GM12878 (cell line): ENCODE data around the gene NTPCR. TPM values are rescaled to one million over a fixed set of nuclear protein-coding genes. Genes with fewer than 3 reads are reported as not detected.

Experiments used
- BCL11A ChIP-seq: IDR thresholded peaks from 2 replicates; pipeline ENCODE4 v1.6.1; 2011; ENCODE audit warnings: low read depth, low read length
- ESRRA ChIP-seq: IDR thresholded peaks from 2 replicates; pipeline ENCODE4 v1.6.1; 2012; ENCODE audit warnings: mild to moderate bottlenecking, low read length, improper control_type of control experiment
- FOXK2 ChIP-seq: fragments of 450-650 bp; IDR thresholded peaks from 2 replicates; pipeline ENCODE4 v1.6.1; 2017; ENCODE audit warnings: mild to moderate bottlenecking, moderate library complexity
- MYC ChIP-seq: IDR thresholded peaks from 2 replicates; pipeline ENCODE4 v1.6.1; 2011; ENCODE audit warnings: mild to moderate bottlenecking, low read length, moderate library complexity, inconsistent platforms; ENCODE audit not compliant: insufficient read depth, insufficient replicate concordance, insufficient read length, severe bottlenecking
- polyA plus RNA-seq, 11 experiments: library from polyadenylated mRNA; depleted of rRNA in 4 of 11; unstranded in 6 of 11; stranded (reverse) in 5 of 11; fragments of >200 nt; fragmentation: Nextera tagmentation in 4 of 11; fragmentation: Illumina TruSeq in 1 of 11; extraction: Ambion mirVana in 4 of 11; extraction: Trizol in 1 of 11; gene quantifications; 1 replicate in 1 of 11; 2 replicates in 10 of 11; pipeline versions ENCODE4 v1.2.1 to v1.2.3, GENCODE V29; 2011 to 2016; ENCODE audit warnings: inconsistent platforms in 2 of 11, missing spikeins in 2 of 11, low read depth in 1 of 11
- total RNA-seq, 4 experiments: library from RNA; depleted of rRNA in 3 of 4; stranded (reverse); fragments of >200 nt in 3 of 4; fragmentation: Illumina TruSeq in 1 of 4; extraction: Trizol in 1 of 4; gene quantifications; 2 replicates each; pipeline versions ENCODE4 v1.2.1 to v1.2.3, GENCODE V29; 2013 to 2021
- TF ChIP-seq, protein P1 (sequence below): IDR thresholded peaks from 2 replicates; pipeline ENCODE4 v1.6.1; 2012; ENCODE audit warnings: improper control_type of control experiment, low read depth, low read length; ENCODE audit not compliant: insufficient replicate concordance
- TF ChIP-seq, protein P2 (sequence below): fragments of 450-650 bp; IDR thresholded peaks from 2 replicates; pipeline ENCODE4 v1.6.1; 2017; ENCODE audit warnings: mild to moderate bottlenecking, low read depth, inconsistent platforms; ENCODE audit not compliant: poor library complexity, severe bottlenecking
- TF ChIP-seq, protein P3 (sequence below): fragments of 450-650 bp; IDR thresholded peaks from 2 replicates; pipeline ENCODE4 v1.6.1; 2018; ENCODE audit warnings: borderline replicate concordance, mild to moderate bottlenecking; ENCODE audit not compliant: partially characterized antibody

Gene NTPCR
- total and polyA plus RNA-seq, 10 of the 15 experiments (the other 5 are each of a cell fraction or from before 2014, with no cell fraction given), result 25.4 to 109 (median 56.6) TPM

DNA sequence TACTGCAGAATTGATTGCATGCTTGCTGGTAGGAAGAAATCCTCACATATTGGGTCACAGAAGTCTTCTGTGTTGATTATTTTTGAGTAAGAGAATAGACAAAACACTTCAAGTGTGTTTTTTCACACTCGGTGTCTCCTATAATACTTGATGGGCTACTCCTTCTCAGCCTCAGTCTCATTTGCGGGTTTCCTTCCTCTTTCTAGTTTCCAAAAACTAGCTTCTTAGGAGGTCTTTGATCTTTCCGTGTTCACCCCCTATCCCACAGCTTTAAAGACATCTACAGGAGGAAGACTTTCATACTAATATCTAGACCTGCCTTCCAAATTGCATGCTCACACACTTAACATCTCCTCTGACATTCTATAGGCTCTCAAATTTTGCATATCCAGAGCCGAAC is 40.7 kb upstream of the NTPCR start (continued):
- TF ChIP-seq, protein P1, sequence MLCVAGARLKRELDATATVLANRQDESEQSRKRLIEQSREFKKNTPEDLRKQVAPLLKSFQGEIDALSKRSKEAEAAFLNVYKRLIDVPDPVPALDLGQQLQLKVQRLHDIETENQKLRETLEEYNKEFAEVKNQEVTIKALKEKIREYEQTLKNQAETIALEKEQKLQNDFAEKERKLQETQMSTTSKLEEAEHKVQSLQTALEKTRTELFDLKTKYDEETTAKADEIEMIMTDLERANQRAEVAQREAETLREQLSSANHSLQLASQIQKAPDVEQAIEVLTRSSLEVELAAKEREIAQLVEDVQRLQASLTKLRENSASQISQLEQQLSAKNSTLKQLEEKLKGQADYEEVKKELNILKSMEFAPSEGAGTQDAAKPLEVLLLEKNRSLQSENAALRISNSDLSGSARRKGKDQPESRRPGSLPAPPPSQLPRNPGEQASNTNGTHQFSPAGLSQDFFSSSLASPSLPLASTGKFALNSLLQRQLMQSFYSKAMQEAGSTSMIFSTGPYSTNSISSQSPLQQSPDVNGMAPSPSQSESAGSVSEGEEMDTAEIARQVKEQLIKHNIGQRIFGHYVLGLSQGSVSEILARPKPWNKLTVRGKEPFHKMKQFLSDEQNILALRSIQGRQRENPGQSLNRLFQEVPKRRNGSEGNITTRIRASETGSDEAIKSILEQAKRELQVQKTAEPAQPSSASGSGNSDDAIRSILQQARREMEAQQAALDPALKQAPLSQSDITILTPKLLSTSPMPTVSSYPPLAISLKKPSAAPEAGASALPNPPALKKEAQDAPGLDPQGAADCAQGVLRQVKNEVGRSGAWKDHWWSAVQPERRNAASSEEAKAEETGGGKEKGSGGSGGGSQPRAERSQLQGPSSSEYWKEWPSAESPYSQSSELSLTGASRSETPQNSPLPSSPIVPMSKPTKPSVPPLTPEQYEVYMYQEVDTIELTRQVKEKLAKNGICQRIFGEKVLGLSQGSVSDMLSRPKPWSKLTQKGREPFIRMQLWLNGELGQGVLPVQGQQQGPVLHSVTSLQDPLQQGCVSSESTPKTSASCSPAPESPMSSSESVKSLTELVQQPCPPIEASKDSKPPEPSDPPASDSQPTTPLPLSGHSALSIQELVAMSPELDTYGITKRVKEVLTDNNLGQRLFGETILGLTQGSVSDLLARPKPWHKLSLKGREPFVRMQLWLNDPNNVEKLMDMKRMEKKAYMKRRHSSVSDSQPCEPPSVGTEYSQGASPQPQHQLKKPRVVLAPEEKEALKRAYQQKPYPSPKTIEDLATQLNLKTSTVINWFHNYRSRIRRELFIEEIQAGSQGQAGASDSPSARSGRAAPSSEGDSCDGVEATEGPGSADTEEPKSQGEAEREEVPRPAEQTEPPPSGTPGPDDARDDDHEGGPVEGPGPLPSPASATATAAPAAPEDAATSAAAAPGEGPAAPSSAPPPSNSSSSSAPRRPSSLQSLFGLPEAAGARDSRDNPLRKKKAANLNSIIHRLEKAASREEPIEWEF, result no peak
- no peak for TF ChIP-seq FOXK2
- TF ChIP-seq BCL11A, result no peak
- TF ChIP-seq, protein P2, sequence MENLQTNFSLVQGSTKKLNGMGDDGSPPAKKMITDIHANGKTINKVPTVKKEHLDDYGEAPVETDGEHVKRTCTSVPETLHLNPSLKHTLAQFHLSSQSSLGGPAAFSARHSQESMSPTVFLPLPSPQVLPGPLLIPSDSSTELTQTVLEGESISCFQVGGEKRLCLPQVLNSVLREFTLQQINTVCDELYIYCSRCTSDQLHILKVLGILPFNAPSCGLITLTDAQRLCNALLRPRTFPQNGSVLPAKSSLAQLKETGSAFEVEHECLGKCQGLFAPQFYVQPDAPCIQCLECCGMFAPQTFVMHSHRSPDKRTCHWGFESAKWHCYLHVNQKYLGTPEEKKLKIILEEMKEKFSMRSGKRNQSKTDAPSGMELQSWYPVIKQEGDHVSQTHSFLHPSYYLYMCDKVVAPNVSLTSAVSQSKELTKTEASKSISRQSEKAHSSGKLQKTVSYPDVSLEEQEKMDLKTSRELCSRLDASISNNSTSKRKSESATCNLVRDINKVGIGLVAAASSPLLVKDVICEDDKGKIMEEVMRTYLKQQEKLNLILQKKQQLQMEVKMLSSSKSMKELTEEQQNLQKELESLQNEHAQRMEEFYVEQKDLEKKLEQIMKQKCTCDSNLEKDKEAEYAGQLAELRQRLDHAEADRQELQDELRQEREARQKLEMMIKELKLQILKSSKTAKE, result no peak
- no peak for TF ChIP-seq MYC
- TF ChIP-seq, protein P3, sequence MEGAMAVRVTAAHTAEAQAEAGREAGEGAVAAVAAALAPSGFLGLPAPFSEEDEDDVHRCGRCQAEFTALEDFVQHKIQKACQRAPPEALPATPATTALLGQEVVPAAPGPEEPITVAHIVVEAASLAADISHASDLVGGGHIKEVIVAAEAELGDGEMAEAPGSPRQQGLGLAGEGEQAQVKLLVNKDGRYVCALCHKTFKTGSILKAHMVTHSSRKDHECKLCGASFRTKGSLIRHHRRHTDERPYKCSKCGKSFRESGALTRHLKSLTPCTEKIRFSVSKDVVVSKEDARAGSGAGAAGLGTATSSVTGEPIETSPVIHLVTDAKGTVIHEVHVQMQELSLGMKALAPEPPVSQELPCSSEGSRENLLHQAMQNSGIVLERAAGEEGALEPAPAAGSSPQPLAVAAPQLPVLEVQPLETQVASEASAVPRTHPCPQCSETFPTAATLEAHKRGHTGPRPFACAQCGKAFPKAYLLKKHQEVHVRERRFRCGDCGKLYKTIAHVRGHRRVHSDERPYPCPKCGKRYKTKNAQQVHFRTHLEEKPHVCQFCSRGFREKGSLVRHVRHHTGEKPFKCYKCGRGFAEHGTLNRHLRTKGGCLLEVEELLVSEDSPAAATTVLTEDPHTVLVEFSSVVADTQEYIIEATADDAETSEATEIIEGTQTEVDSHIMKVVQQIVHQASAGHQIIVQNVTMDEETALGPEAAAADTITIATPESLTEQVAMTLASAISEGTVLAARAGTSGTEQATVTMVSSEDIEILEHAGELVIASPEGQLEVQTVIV, result no peak
- TF ChIP-seq ESRRA, result no peak
